AG09309 (cell line): Measurements from ENCODE around the gene GPNMB.

Experiments
- DNase-seq: peaks from one replicate; pipeline ENCODE4 v3.0.0-alpha.2; 2010; ENCODE audit warnings: low read depth
- H3K4me3 ChIP-seq: 2 replicates; pipeline ENCODE4 v1.5.1; 2011; ENCODE audit warnings: mild to moderate bottlenecking, low read depth, low read length, moderate library complexity; ENCODE audit not compliant: control insufficient read depth
- TF ChIP-seq, protein P1 (sequence below): IDR thresholded peaks from 2 replicates; pipeline ENCODE4 v1.5.1; 2011; ENCODE audit warnings: mild to moderate bottlenecking, low read depth, low read length, inconsistent platforms; ENCODE audit not compliant: insufficient read depth, control insufficient read depth; ENCODE audit errors: missing control alignments

GPNMB gene

DNA sequence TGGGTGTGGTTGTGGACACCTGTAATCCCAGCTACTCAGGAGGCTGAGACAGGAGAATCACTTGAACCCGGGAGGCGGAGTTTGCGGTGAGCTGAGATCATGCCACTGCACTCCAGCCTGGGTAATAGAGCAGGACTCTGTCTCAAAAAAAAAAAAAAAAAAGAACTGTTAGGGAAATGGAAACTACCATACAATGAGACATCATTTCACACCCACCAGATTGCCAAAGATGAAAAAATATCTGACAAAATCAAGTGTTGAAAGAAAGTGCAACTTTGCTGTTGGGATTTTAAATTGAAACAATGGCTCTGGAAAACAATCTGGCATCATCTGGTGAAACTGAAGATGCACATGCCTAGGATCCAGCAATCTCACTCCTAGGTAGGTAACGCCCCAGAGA is 36.5 kb downstream of the GPNMB start:
- TF ChIP-seq, protein P1, sequence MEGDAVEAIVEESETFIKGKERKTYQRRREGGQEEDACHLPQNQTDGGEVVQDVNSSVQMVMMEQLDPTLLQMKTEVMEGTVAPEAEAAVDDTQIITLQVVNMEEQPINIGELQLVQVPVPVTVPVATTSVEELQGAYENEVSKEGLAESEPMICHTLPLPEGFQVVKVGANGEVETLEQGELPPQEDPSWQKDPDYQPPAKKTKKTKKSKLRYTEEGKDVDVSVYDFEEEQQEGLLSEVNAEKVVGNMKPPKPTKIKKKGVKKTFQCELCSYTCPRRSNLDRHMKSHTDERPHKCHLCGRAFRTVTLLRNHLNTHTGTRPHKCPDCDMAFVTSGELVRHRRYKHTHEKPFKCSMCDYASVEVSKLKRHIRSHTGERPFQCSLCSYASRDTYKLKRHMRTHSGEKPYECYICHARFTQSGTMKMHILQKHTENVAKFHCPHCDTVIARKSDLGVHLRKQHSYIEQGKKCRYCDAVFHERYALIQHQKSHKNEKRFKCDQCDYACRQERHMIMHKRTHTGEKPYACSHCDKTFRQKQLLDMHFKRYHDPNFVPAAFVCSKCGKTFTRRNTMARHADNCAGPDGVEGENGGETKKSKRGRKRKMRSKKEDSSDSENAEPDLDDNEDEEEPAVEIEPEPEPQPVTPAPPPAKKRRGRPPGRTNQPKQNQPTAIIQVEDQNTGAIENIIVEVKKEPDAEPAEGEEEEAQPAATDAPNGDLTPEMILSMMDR, result no peak
- no peak overlapping the region for H3K4me3 ChIP-seq
- no peak for DNase-seq

DNA sequence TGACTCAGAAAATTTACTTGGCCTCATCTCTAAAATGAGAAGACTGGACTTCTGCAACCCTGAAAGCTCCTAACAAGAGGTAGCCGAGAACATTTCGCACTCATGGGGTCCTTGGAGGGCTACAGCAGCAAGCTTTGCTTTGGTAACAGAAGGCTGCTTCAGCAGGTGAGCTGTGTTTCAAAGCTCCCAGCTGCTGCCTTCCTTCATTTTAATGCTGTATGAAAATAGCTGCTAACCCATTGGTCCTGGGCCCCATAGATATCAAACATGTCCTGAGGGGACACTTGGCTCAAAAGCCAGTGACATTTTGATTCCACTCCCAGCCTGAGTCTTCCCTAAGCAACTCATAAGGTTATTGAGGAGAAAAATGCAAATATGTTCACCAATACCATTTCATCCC is 38.3 kb downstream of the GPNMB start:
- TF ChIP-seq, protein P1, result no peak
- DNase-seq, result no peak

DNA sequence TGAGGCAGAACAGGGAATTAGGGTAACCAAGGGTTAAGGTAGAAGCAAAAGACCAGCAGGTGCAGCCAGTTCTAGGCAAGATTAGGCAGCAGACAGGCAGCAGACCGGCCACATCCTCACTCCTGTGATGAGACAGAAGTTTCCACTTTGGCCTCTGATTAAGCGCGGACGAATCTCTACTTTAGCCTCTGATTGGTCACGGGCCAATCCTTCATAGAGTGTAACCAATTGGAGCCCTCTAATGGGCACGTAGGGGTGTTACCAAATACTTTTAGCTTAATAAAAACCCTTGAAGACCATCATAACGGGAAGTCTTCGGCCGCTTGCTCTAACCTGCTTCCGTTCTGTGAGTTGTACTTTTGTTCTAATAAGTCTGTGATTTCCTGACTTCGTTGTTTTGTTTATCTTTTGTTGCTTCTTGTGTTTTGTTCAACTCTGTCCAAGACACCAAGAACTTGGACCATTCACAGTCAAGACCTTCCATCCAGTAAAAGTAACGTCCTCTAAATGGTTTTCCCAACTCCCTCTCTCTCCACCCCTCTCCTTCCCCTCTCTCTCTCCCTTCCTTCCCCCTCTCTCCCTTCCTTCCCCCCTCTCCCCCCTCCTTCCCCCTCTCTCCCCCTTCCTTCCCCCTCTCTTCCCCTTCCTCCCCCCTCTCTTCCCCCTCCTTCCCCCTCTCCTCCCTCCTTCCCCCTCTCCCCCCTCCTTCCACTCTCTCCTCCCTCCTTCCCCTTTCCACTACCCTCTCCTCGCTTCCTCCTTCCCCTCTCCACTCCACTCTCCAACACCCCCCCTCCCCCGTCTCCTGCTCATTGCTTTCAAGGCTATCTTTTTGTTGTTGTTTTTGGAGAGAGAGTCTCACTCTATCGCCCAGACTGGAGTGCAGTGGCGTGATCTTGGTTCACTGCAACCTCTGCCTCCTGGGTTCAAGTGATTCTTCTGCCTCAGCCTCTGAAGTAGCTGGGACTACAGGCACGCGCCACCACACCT is 39.4 kb downstream of the GPNMB start:
- no peak for DNase-seq
- H3K4me3 ChIP-seq, result no peak overlapping the region
- TF ChIP-seq, protein P1, result no peak

More for the DNA sequence above, 38.3 kb downstream of the GPNMB start:
- H3K4me3 ChIP-seq, result no peak overlapping the region

DNA sequence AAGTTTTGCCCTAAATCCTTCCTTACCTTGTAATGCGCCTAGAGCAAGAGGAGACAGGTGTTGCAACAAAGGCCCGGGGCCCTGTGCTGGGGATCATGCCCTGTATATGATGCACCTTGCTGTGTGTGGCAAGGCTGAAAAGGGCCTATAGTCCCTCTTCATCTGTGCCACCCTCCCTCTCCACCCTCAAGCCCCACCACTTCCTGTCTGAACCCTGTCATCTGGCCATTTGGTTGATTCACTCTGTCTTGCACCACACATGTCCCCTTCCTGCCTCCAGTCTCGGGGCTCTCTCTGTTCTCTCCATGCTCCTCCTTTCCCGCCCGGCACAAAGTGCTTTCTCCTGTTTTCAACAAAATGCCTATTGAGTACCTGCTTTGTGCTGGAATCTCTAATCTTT is 41.0 kb downstream of the GPNMB start:
- no peak overlapping the region for H3K4me3 ChIP-seq
- TF ChIP-seq, protein P1, result no peak
- DNase-seq, result no peak

DNA sequence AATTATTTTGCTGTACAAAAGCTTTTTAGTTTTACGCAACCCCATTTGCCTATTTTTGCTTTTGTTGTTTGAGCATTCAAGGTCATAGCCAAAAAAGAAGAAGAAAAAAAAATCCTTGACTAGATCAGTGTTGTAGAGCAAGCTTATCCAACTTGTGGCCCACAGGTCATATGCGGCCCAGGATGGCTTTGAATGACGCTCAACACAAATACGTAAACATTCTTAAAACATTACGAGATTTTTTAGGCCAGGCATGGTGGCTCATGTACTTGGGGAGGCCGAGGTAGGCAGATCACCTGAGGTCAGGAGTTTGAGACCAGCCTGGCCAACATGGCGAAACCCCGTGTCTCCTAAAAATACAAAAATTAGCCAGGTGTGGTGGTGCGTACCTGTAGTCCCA is 44.4 kb downstream of the GPNMB start:
- TF ChIP-seq, protein P1, result no peak
- no peak for DNase-seq
- H3K4me3 ChIP-seq, result no peak overlapping the region

- H3K4me3 ChIP-seq, result no peak overlapping the region
- TF ChIP-seq, protein P1, result no peak
- no peak for DNase-seq
Observed at GRCh38 chr7:23291957-23292560, 45.5 kb downstream of the GPNMB start.
